NCI-H69 (cell line): ENCODE measurements around the gene SPPL2C.

ENCODE experiments used
- DNase-seq: peaks from one replicate; lab custom pipeline; 2025; lab: John Stamatoyannopoulos, UW

The SPPL2C gene

GRCh38 chr17:45877467-45877866 is 32.8 kb downstream of the SPPL2C start:
- DNase-seq = no peak

GRCh38 chr17:45883063-45883462 is 38.4 kb downstream of the SPPL2C start:
- peak; percentile 69 for DNase-seq

GRCh38 chr17:45886852-45887251 is 42.2 kb downstream of the SPPL2C start:
- DNase-seq = no peak

GRCh38 chr17:45888392-45888791 is 43.7 kb downstream of the SPPL2C start:
- DNase-seq = no peak

- DNase-seq = peak; percentile 24
These were observed 44.9 kb downstream of the SPPL2C start for GRCh38 chr17:45889579-45889978.

- DNase-seq = no peak
These were observed 49.0 kb downstream of the SPPL2C start for GRCh38 chr17:45893725-45894021.

- peak; percentile 98 for DNase-seq
These were observed 49.5 kb downstream of the SPPL2C start, which contains the start of gene MAPT for GRCh38 chr17:45894022-45894784. Gene MAPT, plus strand, starts transcription at chr17:45894554. Its CDS starts 67,784 bp downstream, at chr17:45962338.

GRCh38 chr17:45895304-45895968 is 50.8 kb downstream of the SPPL2C start:
- DNase-seq = peak; percentile 94

GRCh38 chr17:45895969-45896785 is 51.5 kb downstream of the SPPL2C start:
- peak; percentile 83 for DNase-seq
